GM21423 (cell line): Measurements from ENCODE around the gene ALKBH8.
"Not testable (repeated sequence)": the region's sequence is repeated elsewhere in the genome, so short reads cannot be mapped to it uniquely, and the experiment has no call there.

ENCODE experiments used
- ATAC-seq: cut with Tn5 transposase; IDR thresholded peaks from one replicate; pipeline ENCODE4 v1.9.1; 2021; ENCODE audit warnings: mild to moderate bottlenecking, moderate library complexity; ENCODE audit not compliant: unreplicated experiment

ALKBH8 gene

GRCh38 chr11:107577346-107577711 is 11.8 kb upstream of the ALKBH8 start:
- ATAC-seq: no peak

GRCh38 chr11:107576497-107577345 is 11.2 kb upstream of the ALKBH8 start:
- not testable (repeated sequence) for ATAC-seq

GRCh38 chr11:107573438-107573837 is 7.9 kb upstream of the ALKBH8 start:
- ATAC-seq: no peak

- no peak for ATAC-seq
Measured at GRCh38 chr11:107570015-107570414, 4.5 kb upstream of the ALKBH8 start.

GRCh38 chr11:107567739-107568335 is 2.3 kb upstream of the ALKBH8 start:
- no peak for ATAC-seq

- no peak for ATAC-seq
Measured at GRCh38 chr11:107566569-107566968, 1.0 kb upstream of the ALKBH8 start.

GRCh38 chr11:107565955-107566501 is 493 bp upstream of the ALKBH8 start:
- peak; percentile 1 for ATAC-seq

- peak; percentile 9 for ATAC-seq
Measured at GRCh38 chr11:107564877-107565218, 687 bp downstream of the ALKBH8 start.

- ATAC-seq: no peak
Measured at GRCh38 chr11:107563702-107564101, 1.8 kb downstream of the ALKBH8 start.

- no peak for ATAC-seq
Measured at GRCh38 chr11:107562647-107563208, 2.8 kb downstream of the ALKBH8 start.

GRCh38 chr11:107561688-107562087 is 3.8 kb downstream of the ALKBH8 start:
- ATAC-seq: no peak

GRCh38 chr11:107550304-107550703 is 15.2 kb downstream of the ALKBH8 start:
- no peak for ATAC-seq

GRCh38 chr11:107549954-107550285 is 15.6 kb downstream of the ALKBH8 start:
- no peak for ATAC-seq

- peak; percentile 59 for ATAC-seq
Measured at GRCh38 chr11:107549253-107549953, 16.1 kb downstream of the ALKBH8 start.

GRCh38 chr11:107547961-107548360 is 17.6 kb downstream of the ALKBH8 start:
- no peak for ATAC-seq

GRCh38 chr11:107545101-107545514 is 20.4 kb downstream of the ALKBH8 start:
- no peak for ATAC-seq

- no peak for ATAC-seq
Measured at GRCh38 chr11:107538821-107539220, 26.7 kb downstream of the ALKBH8 start.

GRCh38 chr11:107538239-107538638 is 27.3 kb downstream of the ALKBH8 start:
- no peak for ATAC-seq

GRCh38 chr11:107537155-107537554 is 28.4 kb downstream of the ALKBH8 start:
- ATAC-seq: not testable (repeated sequence)

GRCh38 chr11:107526197-107526596 is 39.3 kb downstream of the ALKBH8 start:
- ATAC-seq: no peak

GRCh38 chr11:107508858-107509244 is 56.7 kb downstream of the ALKBH8 start:
- ATAC-seq: no peak
